Gastroesophageal sphincter (tissue), 4 donors: Measurements from ENCODE around the gene CPNE8. TPM values are rescaled to one million over a fixed set of nuclear protein-coding genes. Genes with fewer than 3 reads are reported as not detected.

Source experiments
- ATAC-seq: fragments of 150-250 bp; one replicate; pipeline ENCODE4 v1.9.1; 2016; ENCODE audit warnings: mild to moderate bottlenecking, moderate library complexity
- H3K27ac ChIP-seq, 4 donors: fragments of 200-600 bp; sonication (generic) in 3 of 4; 1 replicate in 3 of 4; 2 replicates in 1 of 4; pipeline ENCODE4 v1.5.1; 2016 to 2019
- H3K27me3 ChIP-seq: fragments of 200-600 bp; sonication (generic); one replicate; pipeline ENCODE4 v1.5.1; 2019
- H3K36me3 ChIP-seq, 2 donors: fragments of 200-600 bp; sonication (generic); one replicate each; pipeline ENCODE4 v1.5.1; 2019; ENCODE audit warnings: control low read depth in 1 of 2
- H3K4me1 ChIP-seq, 3 donors: fragments of 200-600 bp; sonication (generic); 1 replicate in 2 of 3; 2 replicates in 1 of 3; pipeline ENCODE4 v1.5.1; 2016 to 2019; ENCODE audit warnings: control low read depth in 2 of 3
- H3K4me3 ChIP-seq, 2 donors: fragments of 200-600 bp; sonication (generic); one replicate each; pipeline ENCODE4 v1.5.1; 2019; ENCODE audit warnings: mild to moderate bottlenecking in 1 of 2, moderate library complexity in 1 of 2
- H3K9me3 ChIP-seq, 3 donors: fragments of 200-600 bp; sonication (generic); one replicate each; pipeline ENCODE4 v1.5.1; 2017 to 2019; ENCODE audit warnings: control low read depth in 2 of 3
- EP300 ChIP-seq: sonication (generic); formaldehyde crosslinking; IDR thresholded peaks from one replicate; pipeline ENCODE4 v1.6.1; 2017; ENCODE audit warnings: antibody characterized with exemption, mild to moderate bottlenecking
- POLR2A ChIP-seq, 2 donors: fragments of 450-650 bp; IDR thresholded peaks; one replicate each; pipeline ENCODE4 v1.6.1; 2017; ENCODE audit warnings: antibody characterized with exemption in 2 of 2, mild to moderate bottlenecking in 2 of 2, moderate library complexity in 1 of 2
- POLR2AphosphoS5 ChIP-seq: sonication (generic); formaldehyde crosslinking; IDR thresholded peaks from one replicate; pipeline ENCODE4 v1.6.1; 2017; ENCODE audit warnings: antibody characterized with exemption
- WGBS, 2 donors: methylation state at CpG; one replicate each; pipeline ENCODE4 v1.1.5; 2018; ENCODE audit warnings: low coverage in 1 of 2; 5-methylcytosine and 5-hydroxymethylcytosine counted together
- total RNA-seq, 4 donors: library from RNA; depleted of rRNA; stranded (reverse); fragments of >200 nt; gene quantifications; one replicate each; pipeline ENCODE4 v1.1.0, GENCODE V29; 2016
- TF ChIP-seq, protein P1 (sequence below), 4 experiments: fragments of 200-600 bp in 2 of 4; fragments of 450-650 bp in 2 of 4; sonication (generic) in 1 of 4; IDR thresholded peaks; one replicate each; pipeline ENCODE4 v1.5.1; 2017 to 2019; ENCODE audit warnings: antibody characterized with exemption in 4 of 4, mild to moderate bottlenecking in 2 of 4, moderate library complexity in 2 of 4

CPNE8 gene
- total RNA-seq, 4 donors from 2014 or later = 15.5 to 44.2 (median 21.2) TPM

DNA sequence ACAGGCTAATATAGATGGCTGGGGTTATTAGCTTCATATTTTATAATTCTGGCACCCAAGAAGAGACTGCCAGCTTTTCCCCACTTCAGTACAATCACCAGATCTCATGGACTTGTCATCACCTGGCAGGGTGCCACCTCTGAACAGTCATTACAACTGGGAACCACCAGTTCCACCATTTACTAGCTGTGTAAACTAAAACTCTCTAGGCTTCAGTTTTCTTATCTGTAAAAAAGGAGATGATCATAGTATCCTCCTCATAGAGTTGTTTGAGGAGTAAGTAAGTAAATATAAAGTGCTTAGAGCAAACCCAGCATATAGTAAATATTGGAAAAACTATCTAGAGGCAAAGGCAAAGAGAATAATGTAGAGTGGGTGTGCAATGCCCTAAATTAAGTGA, 19.3 kb downstream of the CPNE8 start:
- H3K9me3 ChIP-seq = peaks cover 0 to 8% (median 0%) of the 10 kb centered on the region in 3 donors
- TF ChIP-seq EP300 = no peak
- TF ChIP-seq POLR2AphosphoS5 = no peak
- no peak for TF ChIP-seq POLR2A (IDR thresholded peaks at IDR 0.05)
- TF ChIP-seq, protein P1, sequence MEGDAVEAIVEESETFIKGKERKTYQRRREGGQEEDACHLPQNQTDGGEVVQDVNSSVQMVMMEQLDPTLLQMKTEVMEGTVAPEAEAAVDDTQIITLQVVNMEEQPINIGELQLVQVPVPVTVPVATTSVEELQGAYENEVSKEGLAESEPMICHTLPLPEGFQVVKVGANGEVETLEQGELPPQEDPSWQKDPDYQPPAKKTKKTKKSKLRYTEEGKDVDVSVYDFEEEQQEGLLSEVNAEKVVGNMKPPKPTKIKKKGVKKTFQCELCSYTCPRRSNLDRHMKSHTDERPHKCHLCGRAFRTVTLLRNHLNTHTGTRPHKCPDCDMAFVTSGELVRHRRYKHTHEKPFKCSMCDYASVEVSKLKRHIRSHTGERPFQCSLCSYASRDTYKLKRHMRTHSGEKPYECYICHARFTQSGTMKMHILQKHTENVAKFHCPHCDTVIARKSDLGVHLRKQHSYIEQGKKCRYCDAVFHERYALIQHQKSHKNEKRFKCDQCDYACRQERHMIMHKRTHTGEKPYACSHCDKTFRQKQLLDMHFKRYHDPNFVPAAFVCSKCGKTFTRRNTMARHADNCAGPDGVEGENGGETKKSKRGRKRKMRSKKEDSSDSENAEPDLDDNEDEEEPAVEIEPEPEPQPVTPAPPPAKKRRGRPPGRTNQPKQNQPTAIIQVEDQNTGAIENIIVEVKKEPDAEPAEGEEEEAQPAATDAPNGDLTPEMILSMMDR (IDR thresholded peaks at IDR 0.05) = no peak
- no peaks in the 10 kb centered on the region for H3K27me3 ChIP-seq
- H3K27ac ChIP-seq = no peak overlapping the region
- no peak overlapping the region for H3K4me3 ChIP-seq
- ATAC-seq = no peak
- no peaks in the 10 kb centered on the region for H3K36me3 ChIP-seq
- H3K4me1 ChIP-seq = peaks cover 0 to 23% (median 7%) of the 10 kb centered on the region in 3 donors

DNA sequence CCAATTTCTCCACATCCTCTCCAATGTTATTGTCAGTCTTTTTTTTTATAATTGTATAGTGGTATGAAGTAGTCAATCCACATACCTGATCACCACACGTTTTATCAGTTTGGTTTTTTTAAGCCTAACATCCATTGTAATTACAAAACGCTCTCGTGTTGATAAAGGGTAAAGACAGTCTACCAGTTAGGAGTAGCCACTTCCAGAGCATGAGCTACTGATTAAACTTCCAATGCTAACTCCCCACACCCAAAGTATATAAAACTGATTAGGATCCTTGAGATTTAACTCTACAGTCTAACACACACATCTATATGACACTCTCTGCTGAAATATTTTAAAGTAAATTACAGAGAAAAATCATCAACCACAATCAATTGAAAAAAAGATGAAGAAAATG, 20.7 kb downstream of the CPNE8 start:
- Histone ChIP-seq H3K4me3 (no peak overlapping the region), H3K36me3 (no peaks in the 10 kb centered on the region), H3K27ac (no peak overlapping the region), H3K27me3 (no peaks in the 10 kb centered on the region), H3K4me1 (peaks cover 0 to 14% (median 7%) of the 10 kb centered on the region in 3 donors), H3K9me3 (peaks cover 0 to 8% (median 0%) of the 10 kb centered on the region in 3 donors)
- TF ChIP-seq POLR2AphosphoS5 (no peak), POLR2A (IDR thresholded peaks at IDR 0.05) (no peak), EP300 (no peak)
- TF ChIP-seq, protein P1 (IDR thresholded peaks at IDR 0.05) = no peak
- no peak for ATAC-seq
- 76 to 93% methylated on average over 3 of the region's 3 CpGs for WGBS, 2 donors

DNA sequence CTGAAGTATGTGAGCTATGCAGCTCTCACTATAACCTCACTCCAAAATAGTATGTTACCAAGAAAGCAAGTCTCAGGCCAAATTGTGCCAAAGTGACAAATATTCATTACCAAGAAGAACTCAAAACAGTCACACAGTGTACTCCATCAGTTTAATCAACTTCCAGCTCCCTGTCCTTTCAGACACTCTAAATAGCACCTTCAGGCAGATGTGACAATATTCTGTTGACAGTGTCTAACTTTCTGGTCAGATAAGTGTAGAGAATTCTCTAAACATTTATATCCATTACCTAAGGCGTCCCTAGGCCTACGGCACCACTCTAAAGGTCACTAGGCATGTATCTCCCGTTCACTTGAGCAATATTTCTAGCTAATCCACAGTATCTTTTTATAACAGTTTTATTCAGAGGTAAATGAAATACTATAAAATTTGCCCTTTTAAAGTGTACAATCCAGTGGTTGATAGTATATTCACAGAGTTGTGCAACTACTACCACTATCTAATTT, 21.7 kb downstream of the CPNE8 start:
- H3K9me3 ChIP-seq = peaks cover 0 to 8% (median 0%) of the 10 kb centered on the region in 3 donors
- no peak overlapping the region for H3K4me3 ChIP-seq
- no peak for ATAC-seq
- no peaks in the 10 kb centered on the region for H3K36me3 ChIP-seq
- WGBS, 2 donors = 55 to 95% methylated on average over 3 of the region's 3 CpGs
- no peaks in the 10 kb centered on the region for H3K27me3 ChIP-seq
- no peak overlapping the region for H3K27ac ChIP-seq
- TF ChIP-seq EP300 = no peak
- no peak for TF ChIP-seq POLR2A (IDR thresholded peaks at IDR 0.05)
- no peak for TF ChIP-seq POLR2AphosphoS5
- peaks cover 0 to 14% (median 7%) of the 10 kb centered on the region in 3 donors for H3K4me1 ChIP-seq

DNA sequence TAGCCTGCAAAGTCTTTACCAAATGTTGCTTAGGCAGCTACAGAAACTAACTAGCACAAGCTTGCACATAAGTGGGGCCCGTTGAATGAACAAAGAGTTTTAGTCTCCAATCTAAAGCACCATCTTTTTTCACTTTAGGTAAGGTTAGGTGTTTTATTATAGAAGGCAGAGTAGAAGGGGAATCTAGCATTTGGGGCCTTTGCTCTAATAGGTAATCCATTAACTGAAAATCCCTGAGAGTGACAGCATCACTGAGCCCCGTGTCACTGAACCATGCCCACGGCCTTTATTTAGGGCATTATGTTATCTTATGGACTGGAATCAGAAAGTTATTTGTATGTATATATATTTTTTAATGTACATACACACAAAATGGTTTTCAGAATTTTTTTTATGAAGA, 25.1 kb downstream of the CPNE8 start:
- Histone ChIP-seq H3K36me3 (no peaks in the 10 kb centered on the region), H3K27me3 (no peaks in the 10 kb centered on the region), H3K4me3 (no peak overlapping the region), H3K4me1 (peaks cover 0 to 9% (median 2%) of the 10 kb centered on the region in 3 donors), H3K27ac (no peak overlapping the region), H3K9me3 (peaks cover 0 to 8% (median 0%) of the 10 kb centered on the region in 3 donors)
- WGBS, 2 donors = 90 to 91% methylated on average over 3 of the region's 3 CpGs
- no peak for ATAC-seq
- no peak for TF ChIP-seq POLR2A (IDR thresholded peaks at IDR 0.05)
- TF ChIP-seq EP300 = no peak
- no peak for TF ChIP-seq POLR2AphosphoS5
- TF ChIP-seq, protein P1 (IDR thresholded peaks at IDR 0.05) = no peak

DNA sequence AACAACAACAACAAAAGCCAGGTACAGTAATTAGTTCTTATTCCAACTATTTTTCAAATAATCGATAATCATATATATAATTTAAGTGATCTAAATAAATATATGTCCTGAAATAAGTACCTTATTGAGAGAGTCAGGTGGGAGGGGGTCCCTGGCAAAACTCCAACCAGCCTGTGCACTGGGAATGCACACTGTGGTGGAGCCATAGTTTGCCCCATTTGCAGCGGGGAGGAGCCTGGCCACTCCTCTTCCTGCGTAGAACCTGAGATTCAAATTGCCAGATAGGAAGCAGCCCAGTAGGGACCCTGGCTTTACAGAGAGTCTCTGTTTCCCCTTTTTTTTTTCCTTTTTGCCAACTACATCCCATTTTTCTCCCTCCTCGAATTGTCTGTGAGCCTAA, 26.4 kb downstream of the CPNE8 start:
- WGBS, 2 donors = 94 to 95% methylated on average over 3 to 4 of the region's 4 CpGs
- Histone ChIP-seq H3K4me3 (no peak overlapping the region), H3K36me3 (no peaks in the 10 kb centered on the region), H3K4me1 (peaks cover 0 to 7% (median 2%) of the 10 kb centered on the region in 3 donors), H3K9me3 (peaks cover 0 to 8% (median 0%) of the 10 kb centered on the region in 3 donors), H3K27ac (no peak overlapping the region), H3K27me3 (no peaks in the 10 kb centered on the region)
- TF ChIP-seq EP300 (no peak), POLR2A (IDR thresholded peaks at IDR 0.05) (no peak)
- TF ChIP-seq, protein P1 (IDR thresholded peaks at IDR 0.05) = no peak
- no peak for ATAC-seq
